ENCODE measurements around the gene HOXD3. TPM values are rescaled to one million over a fixed set of nuclear protein-coding genes. Genes with fewer than 3 reads are reported as not detected.

HOXD3 gene
- total RNA-seq, 2 donors from 2014 or later, result 2.2 to 5.3 TPM

DNA sequence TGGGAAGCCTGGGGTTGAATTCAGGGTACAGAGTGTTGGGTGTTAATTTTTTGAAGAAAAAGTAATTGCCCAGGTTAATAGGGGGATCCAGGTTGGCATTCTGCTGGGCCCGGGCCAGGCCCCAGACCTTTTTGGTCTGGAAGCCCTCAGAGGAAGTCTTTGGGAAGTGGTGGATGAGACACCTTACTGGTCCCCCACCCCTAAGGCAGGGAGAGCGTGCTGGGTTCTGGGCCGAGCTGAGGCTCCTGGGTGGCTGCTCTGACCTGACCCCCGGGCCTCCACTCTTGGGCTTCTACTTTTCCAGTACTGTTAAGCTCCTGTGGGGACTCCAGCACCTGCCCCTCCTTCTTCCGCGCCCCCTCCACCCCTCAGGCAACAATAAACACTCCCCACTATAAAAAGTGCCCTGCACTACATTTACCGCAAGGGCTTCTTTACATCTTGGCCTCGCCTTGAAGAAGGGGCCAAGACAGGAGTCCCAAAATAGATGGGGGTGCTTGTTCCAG lies 753 bp upstream of the HOXD3 start:
- Histone ChIP-seq H3K4me3 (no peak overlapping the region), H3K4me1 (replicated peaks) (no peaks in the 10 kb centered on the region), H3K9me3 (no peaks in the 10 kb centered on the region), H3K27ac (no peak overlapping the region), H3K27me3 (replicated peaks; ENCODE audit: insufficient read depth) (peaks cover 40% of the 10 kb centered on the region), H3K36me3 (no peaks in the 10 kb centered on the region)
- TF ChIP-seq, protein P1, sequence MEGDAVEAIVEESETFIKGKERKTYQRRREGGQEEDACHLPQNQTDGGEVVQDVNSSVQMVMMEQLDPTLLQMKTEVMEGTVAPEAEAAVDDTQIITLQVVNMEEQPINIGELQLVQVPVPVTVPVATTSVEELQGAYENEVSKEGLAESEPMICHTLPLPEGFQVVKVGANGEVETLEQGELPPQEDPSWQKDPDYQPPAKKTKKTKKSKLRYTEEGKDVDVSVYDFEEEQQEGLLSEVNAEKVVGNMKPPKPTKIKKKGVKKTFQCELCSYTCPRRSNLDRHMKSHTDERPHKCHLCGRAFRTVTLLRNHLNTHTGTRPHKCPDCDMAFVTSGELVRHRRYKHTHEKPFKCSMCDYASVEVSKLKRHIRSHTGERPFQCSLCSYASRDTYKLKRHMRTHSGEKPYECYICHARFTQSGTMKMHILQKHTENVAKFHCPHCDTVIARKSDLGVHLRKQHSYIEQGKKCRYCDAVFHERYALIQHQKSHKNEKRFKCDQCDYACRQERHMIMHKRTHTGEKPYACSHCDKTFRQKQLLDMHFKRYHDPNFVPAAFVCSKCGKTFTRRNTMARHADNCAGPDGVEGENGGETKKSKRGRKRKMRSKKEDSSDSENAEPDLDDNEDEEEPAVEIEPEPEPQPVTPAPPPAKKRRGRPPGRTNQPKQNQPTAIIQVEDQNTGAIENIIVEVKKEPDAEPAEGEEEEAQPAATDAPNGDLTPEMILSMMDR (IDR thresholded peaks at IDR 0.05), result no peak
- no peak for TF ChIP-seq POLR2AphosphoS5 (IDR thresholded peaks at IDR 0.05)
- TF ChIP-seq POLR2A (IDR thresholded peaks at IDR 0.05), result no peak
- intact Hi-C loops (cut with DNase I), result no loop called here
- WGBS, result 60% methylated on average over 8 of the region's 8 CpGs
- no peak for DNase-seq (ENCODE audit: low spot score)

DNA sequence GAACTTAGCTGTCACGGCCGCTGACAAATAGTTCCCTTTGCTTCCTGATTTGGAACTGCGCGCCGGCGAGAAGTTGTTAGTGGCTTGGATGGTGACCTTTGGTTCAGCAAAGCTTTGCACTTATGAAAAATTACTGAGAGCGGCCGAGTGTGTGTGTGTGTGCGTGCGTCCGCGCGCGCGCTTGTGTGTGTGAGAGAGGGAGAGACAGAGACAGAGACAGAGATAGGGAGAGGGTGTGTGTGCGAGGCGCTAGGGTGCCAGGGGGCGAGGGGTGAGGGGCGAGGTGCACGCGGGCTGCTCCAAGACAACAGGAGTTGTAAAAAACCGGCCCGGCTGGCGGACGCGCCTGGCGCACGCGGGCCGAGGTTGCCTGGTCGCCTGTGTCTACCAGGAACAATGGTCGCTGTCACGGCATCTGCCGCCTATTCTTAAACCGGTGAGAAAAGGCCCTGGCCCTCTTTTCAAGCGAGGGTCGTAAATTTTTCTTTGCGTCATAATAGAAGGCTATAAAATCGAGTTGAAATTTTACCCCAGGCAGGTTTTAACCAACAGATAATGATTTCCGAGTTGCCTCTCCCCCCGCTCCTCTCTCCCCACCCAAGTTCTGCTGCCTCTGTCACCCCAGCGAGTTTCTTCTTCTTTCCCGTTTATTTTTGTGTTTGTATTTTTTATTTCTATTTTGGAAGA lies 535 bp downstream of the HOXD3 start:
- Histone ChIP-seq H3K36me3 (no peaks in the 10 kb centered on the region), H3K9me3 (no peaks in the 10 kb centered on the region), H3K27ac (no peak overlapping the region), H3K4me1 (replicated peaks) (no peaks in the 10 kb centered on the region), H3K27me3 (replicated peaks; ENCODE audit: insufficient read depth) (peaks cover 50% of the 10 kb centered on the region), H3K4me3 (no peak overlapping the region)
- TF ChIP-seq, protein P1 (IDR thresholded peaks at IDR 0.05), result no peak
- no peak for TF ChIP-seq POLR2AphosphoS5 (IDR thresholded peaks at IDR 0.05)
- no peak for TF ChIP-seq POLR2A (IDR thresholded peaks at IDR 0.05)
- 10% methylated on average over 43 of the region's 43 CpGs for WGBS
- intact Hi-C loops (cut with DNase I), result no loop called here
- no peak for DNase-seq (ENCODE audit: low spot score)

DNA sequence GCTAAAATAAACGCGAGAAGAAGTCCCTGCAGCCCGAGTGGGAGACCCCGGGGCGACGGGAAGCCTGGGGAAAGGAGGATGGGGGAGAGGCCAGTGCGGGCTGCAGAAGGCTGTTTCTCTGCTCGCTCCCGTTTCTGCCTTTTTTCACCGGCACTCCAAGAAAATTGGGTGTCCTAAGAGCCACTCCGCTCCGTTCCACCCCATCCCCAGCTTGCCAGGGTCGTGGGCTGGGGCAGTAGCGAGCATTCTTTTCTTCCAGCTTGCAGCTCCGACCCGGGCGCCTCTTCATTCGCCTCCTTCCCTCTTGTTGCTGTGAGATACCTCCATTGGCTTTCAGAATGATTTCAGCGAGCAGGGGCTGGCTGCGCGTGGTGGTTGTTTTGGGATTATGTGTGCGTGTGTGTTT lies 1.1 kb downstream of the HOXD3 start:
- H3K36me3 ChIP-seq, result no peaks in the 10 kb centered on the region
- no peaks in the 10 kb centered on the region for H3K4me1 ChIP-seq (replicated peaks)
- TF ChIP-seq, protein P1 (IDR thresholded peaks at IDR 0.05), result no peak
- H3K27ac ChIP-seq, result no peak overlapping the region
- H3K4me3 ChIP-seq, result no peak overlapping the region
- H3K27me3 ChIP-seq (replicated peaks; ENCODE audit: insufficient read depth), result peaks cover 55% of the 10 kb centered on the region
- no peaks in the 10 kb centered on the region for H3K9me3 ChIP-seq
- intact Hi-C loops (cut with DNase I), result no loop called here
- WGBS, result 17% methylated on average over 22 of the region's 22 CpGs
- no peak for DNase-seq (ENCODE audit: low spot score)

DNA sequence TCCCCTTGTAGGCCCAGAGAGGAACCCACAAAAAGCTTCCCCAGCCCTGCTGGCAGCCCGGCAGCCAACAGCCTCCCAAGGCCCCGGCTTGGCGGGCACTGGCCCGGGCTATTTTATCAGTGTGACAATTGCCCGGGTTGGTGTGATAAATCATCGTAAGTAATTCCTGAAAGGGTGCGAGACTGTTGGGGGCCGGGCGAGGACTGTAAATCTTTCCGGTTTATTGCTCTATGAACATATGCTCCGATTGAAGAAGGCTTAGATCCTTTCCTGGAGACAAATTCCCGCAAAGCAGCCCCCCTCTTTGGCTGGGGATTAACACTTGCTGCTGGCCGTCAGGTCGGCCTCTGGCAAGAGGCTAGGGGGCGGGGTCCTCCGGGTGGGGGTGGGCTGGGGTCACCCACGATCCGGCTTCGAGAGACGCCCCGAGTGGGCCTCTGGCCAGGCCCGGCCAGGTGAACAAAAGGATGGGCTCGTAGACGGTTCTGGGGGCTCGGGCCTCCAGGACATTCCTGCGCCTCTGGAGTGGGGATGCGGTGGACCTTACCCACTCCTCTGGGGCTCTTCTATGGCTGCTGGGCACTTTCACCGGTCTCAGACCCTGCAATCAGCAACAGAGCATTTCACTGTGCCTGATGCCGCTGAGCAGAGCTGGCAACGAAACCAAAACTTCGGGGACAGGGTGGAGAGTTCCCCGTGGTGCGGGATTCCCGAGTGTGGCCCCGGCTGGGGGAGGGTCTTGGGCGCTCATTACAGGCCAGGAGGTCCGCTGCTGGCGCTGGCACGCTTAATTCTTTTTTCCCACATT lies 2.0 kb downstream of the HOXD3 start:
- no peaks in the 10 kb centered on the region for H3K4me1 ChIP-seq (replicated peaks)
- H3K9me3 ChIP-seq, result no peaks in the 10 kb centered on the region
- no peaks in the 10 kb centered on the region for H3K36me3 ChIP-seq
- intact Hi-C loops (cut with DNase I), result no loop called here
- DNase-seq (ENCODE audit: low spot score), result no peak
- peaks cover 63% of the 10 kb centered on the region for H3K27me3 ChIP-seq (replicated peaks; ENCODE audit: insufficient read depth)
- 11% methylated on average over 38 of the region's 39 CpGs for WGBS
- no peak overlapping the region for H3K27ac ChIP-seq
- no peak overlapping the region for H3K4me3 ChIP-seq
- TF ChIP-seq POLR2A (IDR thresholded peaks at IDR 0.05) (no peak), POLR2AphosphoS5 (IDR thresholded peaks at IDR 0.05) (no peak)
- TF ChIP-seq, protein P1 (IDR thresholded peaks at IDR 0.05), result no peak
